HG02938 (cell line): ENCODE results near the gene LYRM4.

Experiments
- ATAC-seq: cut with Tn5 transposase; IDR thresholded peaks from one replicate; pipeline ENCODE4 v1.9.1; 2021; ENCODE audit warnings: mild to moderate bottlenecking, moderate library complexity; ENCODE audit not compliant: unreplicated experiment

Gene LYRM4

GRCh38 chr6:5178806-5179205, 81.9 kb downstream of the LYRM4 start:
- no peak for ATAC-seq

- ATAC-seq: no peak
These were observed 85.1 kb downstream of the LYRM4 start for GRCh38 chr6:5175635-5176034.

GRCh38 chr6:5174756-5175549, 85.8 kb downstream of the LYRM4 start:
- ATAC-seq: no peak

GRCh38 chr6:5174244-5174643, 86.5 kb downstream of the LYRM4 start:
- peak; percentile 96 for ATAC-seq

- peak; percentile 32 for ATAC-seq
These were observed 86.9 kb downstream of the LYRM4 start for GRCh38 chr6:5173810-5174209.

- ATAC-seq: no peak
These were observed 87.8 kb downstream of the LYRM4 start for GRCh38 chr6:5172897-5173474.

- ATAC-seq: no peak
These were observed 88.6 kb downstream of the LYRM4 start for GRCh38 chr6:5172041-5172653.

GRCh38 chr6:5167501-5167900, 93.2 kb downstream of the LYRM4 start:
- ATAC-seq: no peak

GRCh38 chr6:5164092-5164491, 96.7 kb downstream of the LYRM4 start:
- no peak for ATAC-seq

GRCh38 chr6:5163247-5163646, 97.5 kb downstream of the LYRM4 start:
- ATAC-seq: no peak

- ATAC-seq: no peak
These were observed 98.4 kb downstream of the LYRM4 start for GRCh38 chr6:5162355-5162754.

- ATAC-seq: no peak
These were observed 100.5 kb downstream of the LYRM4 start for GRCh38 chr6:5160206-5160605.

- ATAC-seq: no peak
These were observed 101.6 kb downstream of the LYRM4 start for GRCh38 chr6:5159162-5159561.

GRCh38 chr6:5158180-5158579, 102.6 kb downstream of the LYRM4 start:
- no peak for ATAC-seq

GRCh38 chr6:5157621-5158138, 103.1 kb downstream of the LYRM4 start:
- no peak for ATAC-seq

- ATAC-seq: no peak
These were observed 104.1 kb downstream of the LYRM4 start for GRCh38 chr6:5156627-5157026.

GRCh38 chr6:5155906-5156305, 104.8 kb downstream of the LYRM4 start:
- ATAC-seq: no peak

- no peak for ATAC-seq
These were observed 107.6 kb downstream of the LYRM4 start for GRCh38 chr6:5153186-5153585.

- no peak for ATAC-seq
These were observed 108.3 kb downstream of the LYRM4 start for GRCh38 chr6:5152460-5152859.

GRCh38 chr6:5151955-5152401, 108.8 kb downstream of the LYRM4 start:
- ATAC-seq: no peak

GRCh38 chr6:5151360-5151954, 109.3 kb downstream of the LYRM4 start:
- no peak for ATAC-seq
